Ecto neural progenitor cell (in vitro differentiated cells): ENCODE results near the gene GLRX3.

ENCODE experiments used
- DNase-seq: peaks from one replicate; pipeline ENCODE4 v3.0.0-alpha.2; 2018; ENCODE audit warnings: low spot score

Gene GLRX3

DNA sequence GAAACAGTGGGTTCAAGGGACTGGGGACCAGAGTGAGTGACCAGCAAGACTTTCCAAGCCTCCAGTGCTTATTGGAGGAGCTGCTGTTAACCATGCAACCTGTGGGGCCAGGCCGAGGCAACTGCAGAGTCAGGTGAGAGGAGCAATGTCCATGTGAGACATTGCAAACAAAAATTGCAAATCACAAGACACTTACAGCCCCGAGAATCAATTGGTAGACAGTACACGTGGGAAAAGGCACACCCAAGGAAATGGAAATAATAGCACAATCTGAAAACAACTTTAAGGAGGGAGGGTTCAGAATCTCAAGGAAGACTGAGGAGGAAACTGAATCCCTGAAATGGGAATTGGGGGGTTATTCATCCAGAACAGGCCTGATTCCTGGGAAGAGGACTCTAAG lies 72.6 kb downstream of the GLRX3 start:
- no peak for DNase-seq

DNA sequence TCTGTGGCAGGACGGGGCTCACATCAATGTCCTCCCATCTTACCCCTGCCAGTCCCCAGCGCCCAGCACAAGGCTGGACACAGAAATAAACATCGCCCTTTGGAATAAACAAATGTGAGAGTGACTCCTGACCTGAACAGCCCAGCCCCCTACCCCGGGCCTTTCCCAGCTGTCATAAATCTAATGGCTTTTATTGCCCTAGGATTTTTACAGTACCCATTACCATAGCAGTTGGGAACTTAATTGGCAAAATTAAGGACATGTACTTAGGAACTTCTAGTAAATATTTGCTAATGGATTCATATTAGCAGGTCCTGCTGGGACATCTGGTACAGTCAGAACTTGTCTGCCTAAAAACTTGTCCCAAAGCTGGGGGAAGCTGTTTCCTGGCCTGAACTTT lies 76.6 kb downstream of the GLRX3 start:
- no peak for DNase-seq

DNA sequence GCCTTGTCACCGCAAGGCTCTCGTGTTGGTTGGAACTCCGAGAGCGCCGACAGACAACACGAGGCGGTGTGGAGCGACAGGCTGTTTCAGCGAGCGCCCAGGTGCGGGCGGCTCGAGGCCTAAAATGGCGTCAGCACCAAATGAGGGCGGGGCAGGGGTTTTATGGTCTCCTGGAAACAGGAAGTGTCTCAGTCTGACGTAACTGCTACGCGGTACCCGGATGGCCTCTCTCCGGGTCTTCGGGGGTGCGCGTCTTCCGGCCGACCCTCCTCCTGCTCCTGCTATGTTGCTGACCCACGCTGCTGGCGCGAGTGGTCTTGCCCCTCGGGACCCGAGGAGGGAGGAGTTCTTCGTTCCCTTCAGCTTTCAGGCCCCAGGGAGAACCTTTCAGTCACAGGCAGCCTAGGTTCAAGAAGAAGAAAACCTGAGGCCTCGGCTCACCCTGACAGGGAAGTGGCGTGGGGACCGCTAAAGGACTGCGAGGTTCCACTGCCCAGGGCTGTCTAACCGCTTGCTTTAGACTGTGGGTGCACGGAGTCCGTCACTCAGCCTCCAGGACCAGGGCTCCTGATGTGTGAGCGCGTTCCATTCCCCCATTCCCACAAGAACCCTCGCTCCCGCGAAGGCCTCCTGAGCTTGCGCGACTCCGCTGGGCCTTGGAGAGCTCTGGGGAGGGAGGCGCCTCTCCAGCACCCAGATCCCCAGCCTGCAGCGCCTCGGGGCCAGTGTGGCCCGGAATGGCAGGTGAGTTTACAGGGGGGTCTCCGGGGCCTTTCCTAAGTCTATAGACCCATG lies 77.3 kb downstream of the GLRX3 start:
- no peak for DNase-seq

DNA sequence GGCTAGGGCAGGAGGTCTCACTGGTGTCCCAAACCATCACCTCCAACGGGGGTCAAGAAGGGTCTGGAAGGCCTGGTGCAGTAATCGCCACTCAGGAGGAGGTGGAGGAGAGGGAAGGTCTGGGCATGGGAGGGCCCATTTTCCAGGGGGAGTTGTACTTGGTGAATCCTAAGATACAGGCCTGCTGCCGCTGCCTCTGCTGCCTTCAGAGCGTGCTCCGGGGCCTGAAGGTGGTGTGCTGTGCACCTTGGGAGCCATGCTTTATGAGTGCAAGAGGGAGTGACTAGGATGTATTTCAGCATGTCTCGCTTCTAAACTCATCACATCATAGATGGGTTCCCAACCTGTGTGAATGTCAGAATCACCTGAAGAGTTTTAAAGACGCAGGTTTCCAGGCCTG lies 78.2 kb downstream of the GLRX3 start:
- no peak for DNase-seq

DNA sequence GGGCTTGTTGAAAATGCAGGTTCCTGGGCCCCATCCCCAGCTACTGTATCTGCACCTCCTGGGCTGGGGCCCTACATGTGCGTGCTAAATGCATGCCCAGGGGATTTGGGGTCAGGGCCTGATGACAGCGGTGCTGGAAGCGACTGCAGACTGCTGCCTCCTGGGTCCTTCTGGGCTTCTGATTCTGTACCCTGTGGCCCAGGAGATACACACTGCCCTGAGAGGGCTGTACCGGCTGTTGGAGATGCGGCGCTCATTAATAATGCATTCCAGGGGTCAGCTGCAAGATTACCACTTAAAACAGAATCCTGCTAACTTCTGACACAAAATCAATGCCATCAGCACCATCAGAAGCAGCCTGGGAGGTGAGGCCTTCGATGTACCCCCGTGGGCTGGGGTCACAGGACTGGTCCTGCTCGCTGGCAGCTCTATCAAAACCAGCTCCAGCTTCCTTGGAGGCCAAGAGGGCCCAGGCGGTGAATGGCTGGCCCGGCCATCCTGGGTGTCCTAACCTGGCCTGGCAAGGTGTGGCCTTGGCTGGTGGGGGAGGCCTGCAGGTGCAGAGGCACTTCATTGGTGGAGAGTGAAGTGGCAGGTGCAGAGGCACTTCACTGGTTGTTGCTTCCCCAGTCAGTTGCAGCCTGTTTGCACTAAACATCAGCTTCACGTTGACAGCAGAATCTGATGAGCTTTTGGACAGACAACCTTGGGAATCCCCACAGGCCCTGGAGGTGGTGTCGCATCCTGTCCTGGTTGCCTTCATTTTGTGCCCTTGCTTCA lies 79.2 kb downstream of the GLRX3 start:
- no peak for DNase-seq

DNA sequence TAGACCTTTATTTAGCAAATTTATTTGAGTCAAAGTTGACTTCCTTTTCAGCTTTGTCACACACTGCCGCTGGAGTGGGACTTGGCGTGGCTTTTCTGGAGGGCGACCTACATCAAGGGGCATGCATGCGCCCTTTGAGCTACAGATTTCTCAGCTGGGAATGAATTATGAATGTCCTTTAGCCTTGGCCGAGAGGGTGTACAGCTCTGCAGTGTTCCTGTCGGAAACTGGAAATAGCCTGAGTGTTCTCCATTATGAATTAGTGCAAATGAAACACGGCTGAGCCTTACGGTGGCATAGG lies 79.7 kb downstream of the GLRX3 start:
- DNase-seq = no peak

DNA sequence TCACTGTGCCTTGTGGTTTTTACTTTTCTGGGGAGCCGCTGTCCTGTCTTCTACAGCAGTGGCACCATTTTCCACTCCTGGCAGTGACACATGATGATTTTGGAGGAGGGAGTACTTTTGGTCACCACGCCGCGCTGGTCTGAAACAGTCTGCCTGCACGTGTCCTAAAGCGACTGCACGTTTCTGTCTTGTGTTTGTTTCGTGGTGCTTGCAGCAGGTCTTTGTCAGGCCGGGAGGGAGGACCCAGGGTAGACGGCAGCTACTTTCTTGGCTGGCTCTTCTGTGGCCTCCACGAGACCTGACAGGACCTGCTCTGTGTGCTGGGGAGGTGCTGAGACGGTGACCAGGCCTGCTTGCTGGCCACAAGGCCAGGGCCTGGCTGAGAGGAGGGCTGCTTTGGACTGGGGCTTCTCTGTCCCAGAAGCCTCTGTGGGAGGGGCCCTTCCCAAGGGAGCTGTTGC lies 82.0 kb downstream of the GLRX3 start:
- DNase-seq = no peak

DNA sequence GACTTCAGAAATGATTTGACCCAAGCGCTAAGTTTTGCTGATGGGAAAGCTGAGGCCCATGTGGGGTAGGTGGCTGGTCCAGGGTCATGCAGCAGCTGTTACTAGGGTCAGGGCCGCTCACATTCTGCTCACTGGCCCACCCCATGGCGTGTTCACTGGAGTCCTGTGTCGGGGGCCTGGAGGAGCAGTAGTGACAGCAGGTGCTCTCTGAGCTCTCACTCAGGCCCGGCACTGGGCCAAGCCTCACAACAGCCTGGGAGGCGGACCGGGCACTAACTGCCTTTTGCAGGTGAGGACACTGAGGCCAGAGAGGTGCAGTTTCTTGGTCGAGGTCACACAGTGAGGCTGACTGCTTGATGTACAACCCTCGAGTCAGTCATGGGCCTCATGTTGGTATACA lies 82.7 kb downstream of the GLRX3 start:
- DNase-seq = no peak

DNA sequence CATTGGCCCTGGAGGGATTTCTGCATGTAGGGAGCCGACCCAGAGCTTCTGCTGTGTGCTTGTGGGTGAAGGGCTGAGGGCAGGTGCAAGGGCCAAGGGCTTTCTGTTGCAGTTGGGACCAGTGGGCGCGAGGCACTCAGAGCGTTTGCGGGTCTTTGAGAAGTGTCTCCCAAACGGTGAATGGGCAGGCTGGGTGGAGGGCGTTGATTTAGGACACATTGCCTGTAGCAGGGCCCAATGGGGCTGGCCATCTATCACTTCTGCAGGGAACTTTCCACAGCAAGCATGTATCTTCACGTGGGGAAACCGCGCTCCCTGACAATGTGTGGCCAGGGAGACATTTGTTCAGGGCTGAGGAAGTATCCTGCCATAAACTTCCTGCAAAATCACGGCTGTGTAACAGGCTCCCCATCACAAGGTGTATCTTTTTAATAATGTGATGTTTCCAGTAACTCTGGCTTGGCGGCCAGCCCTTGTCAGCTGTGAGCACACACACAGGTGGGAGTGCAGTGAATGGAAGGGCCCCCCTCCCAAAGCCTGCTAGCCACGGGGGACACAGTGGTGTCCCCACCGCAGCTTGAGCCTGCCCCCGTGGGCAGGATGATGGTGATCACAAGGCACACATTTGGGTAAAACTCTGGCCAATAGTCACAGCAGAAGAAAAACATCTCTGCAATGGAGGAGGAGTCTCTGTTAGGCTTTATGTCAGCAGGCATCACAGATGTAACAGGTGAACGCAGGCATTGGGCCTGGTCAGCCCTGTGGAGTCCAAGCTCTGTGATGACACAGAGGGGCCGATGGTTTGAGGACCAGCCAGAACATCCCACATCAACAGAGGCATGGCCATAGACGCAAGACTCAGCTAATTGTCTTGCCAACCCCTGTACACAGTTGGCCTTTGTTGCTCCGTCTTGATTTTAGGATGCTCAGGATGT lies 84.3 kb downstream of the GLRX3 start:
- DNase-seq = no peak

DNA sequence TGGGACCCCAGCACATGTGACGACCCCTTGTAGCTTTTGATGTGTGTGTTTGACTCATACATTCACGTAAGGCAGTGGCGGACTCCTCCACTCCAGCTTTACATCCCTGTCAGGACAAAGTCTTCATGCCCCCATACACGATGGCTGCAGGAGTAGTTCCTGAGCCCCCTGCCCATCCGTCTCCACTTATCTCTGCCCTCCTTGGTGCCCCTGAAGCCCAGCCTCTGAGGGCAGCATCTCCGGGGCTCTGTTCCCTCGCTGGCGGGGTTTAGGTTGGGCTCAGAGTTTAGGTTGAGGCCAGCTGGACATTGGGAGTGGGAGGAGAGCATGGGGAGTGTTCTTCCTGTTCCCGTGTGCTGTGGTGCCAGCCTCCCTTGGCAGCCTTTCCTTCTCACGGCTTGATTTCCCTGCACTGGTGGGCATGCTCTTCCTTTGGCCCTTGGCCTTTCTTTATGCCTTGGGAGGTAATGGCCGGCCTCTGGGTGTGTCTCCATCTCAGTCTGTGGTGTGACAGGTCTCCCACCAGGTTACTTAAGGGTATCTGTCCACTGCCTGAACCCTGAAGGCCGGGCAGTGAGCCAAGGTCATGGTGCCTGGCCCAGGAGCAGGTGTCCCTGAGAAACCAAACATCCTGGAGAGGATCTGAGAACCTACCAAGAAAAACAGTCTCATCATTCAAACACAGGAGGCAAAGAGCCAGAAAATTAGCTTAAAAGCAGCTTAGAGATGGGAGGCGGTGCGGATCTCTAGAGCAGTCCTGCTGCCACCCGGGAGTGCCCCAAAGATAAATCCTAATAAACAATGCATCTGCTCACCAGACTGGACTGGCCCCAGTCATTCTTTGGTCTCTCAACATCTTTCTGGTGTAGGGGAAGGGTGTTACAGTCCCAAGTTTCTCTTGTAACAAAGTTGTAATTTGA lies 85.5 kb downstream of the GLRX3 start:
- DNase-seq = no peak

DNA sequence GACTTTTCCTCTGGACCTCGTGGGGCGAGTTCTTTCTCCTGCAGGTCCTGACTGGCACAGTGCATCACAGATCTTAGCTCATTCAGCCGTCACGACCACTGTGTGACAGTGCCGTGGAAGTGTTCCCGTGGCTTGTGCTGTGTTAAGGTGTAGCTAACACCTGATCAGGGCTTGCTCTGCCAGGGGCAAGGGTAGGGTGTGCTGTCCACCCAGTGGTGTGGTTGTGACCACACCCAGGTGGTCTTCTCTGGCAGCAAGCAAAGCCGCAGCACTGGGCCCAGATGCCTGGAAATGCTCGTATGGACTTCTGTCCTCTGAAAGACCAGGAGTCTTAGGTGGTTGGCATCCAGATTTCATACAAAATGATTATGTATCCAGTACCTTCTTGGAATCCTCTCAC lies 86.2 kb downstream of the GLRX3 start:
- DNase-seq = no peak

DNA sequence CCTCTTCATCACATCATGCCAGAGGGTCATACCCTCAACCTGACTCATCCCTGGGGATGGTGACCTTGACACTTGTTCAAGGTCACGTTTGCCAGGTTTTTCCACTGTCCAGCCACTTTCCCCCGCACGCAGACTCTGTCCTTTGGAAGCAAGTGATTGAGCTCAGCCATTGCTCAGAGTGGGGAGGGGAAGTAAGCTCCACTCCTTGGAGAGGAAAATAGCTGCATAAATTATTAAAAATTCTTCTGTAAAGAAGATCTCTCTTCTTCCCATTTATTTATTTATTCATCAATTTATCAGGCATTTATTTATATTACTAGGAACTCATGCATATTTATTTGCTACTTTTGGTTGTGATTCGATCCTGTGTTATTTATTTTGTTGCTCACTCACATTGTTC lies 88.0 kb downstream of the GLRX3 start:
- DNase-seq = no peak

DNA sequence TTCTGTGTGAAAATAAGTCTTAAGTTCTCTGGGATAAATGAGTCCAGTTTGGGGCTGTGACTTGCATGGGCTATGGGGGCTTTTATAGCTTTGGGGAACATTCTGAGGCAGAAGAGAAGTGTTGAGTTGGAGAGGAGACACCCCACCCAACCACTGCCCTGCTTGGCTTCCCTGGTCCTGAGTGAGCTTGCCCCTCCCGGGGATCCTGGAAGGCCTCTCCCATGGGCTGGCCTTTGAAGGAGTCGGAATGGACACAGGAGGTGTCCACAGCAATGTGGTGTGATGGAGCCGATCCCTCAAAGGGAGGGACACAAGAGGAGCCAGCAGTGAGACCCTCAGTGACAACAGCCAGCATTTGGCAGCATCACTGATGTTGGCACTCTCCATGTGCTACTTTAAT lies 89.8 kb downstream of the GLRX3 start:
- DNase-seq = no peak

DNA sequence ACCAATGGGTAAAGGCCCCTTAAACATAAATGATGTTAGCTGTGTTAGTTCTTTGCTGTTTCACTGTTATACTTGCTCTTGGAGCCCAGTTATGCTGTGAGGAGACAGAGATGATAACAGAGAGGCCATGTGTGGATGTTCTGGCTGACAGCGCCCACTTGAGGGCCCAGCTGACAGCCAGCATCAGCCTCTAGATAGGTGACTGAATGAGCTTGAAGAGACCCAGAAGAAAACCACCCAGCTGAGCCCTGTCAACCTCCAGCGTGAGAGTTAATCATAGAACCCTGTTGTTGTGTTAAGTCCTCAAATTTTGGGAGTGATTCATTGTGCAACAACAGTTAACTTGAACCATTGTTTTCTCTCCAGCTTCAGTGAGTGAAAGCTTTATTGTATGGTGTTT lies 91.7 kb downstream of the GLRX3 start:
- no peak for DNase-seq
